Liver (tissue), 9 donors: Measurements from ENCODE around the gene C8G. TPM values are rescaled to one million over a fixed set of nuclear protein-coding genes. Genes with fewer than 3 reads are reported as not detected.

Experiments used
- DNase-seq: peaks from one replicate; pipeline ENCODE4 v3.0.0-alpha.2; 2017; ENCODE audit warnings: low spot score
- H3K27ac ChIP-seq, 2 donors: one replicate each; pipeline ENCODE4 v1.7.0; 2013; ENCODE audit warnings: inconsistent platforms in 2 of 2, low read length in 2 of 2, control low read depth in 1 of 2, low read depth in 1 of 2, mild to moderate bottlenecking in 1 of 2
- H3K27me3 ChIP-seq, 4 donors: one replicate each; pipeline versions ENCODE4 v1.6.1 to v1.7.0; 2013; ENCODE audit warnings: low read length in 3 of 4, inconsistent platforms in 1 of 4, mild to moderate bottlenecking in 1 of 4, moderate library complexity in 1 of 4; ENCODE audit not compliant: control insufficient read depth in 4 of 4, insufficient read depth in 4 of 4
- H3K36me3 ChIP-seq, 4 donors: one replicate each; pipeline versions ENCODE4 v1.6.1 to v1.7.0; 2013; ENCODE audit warnings: low read length in 3 of 4, mild to moderate bottlenecking in 3 of 4, low read depth in 1 of 4, moderate library complexity in 1 of 4; ENCODE audit not compliant: control insufficient read depth in 4 of 4, insufficient read depth in 3 of 4
- H3K4me1 ChIP-seq, 4 donors: one replicate each; pipeline versions ENCODE4 v1.6.1 to v1.7.0; 2013; ENCODE audit warnings: low read length in 3 of 4, mild to moderate bottlenecking in 3 of 4, moderate library complexity in 1 of 4; ENCODE audit not compliant: control insufficient read depth in 4 of 4, insufficient read depth in 4 of 4
- H3K4me3 ChIP-seq, 3 donors: one replicate each; pipeline versions ENCODE4 v1.6.1 to v1.7.0; 2013; ENCODE audit warnings: low read length in 3 of 3, control low read depth in 1 of 3, low read depth in 1 of 3, mild to moderate bottlenecking in 1 of 3
- H3K9ac ChIP-seq, 2 donors: one replicate each; pipeline ENCODE4 v1.7.0; 2013; ENCODE audit warnings: low read length in 2 of 2, mild to moderate bottlenecking in 2 of 2, moderate library complexity in 2 of 2, control low read depth in 1 of 2, low read depth in 1 of 2
- H3K9me3 ChIP-seq, 4 donors: one replicate each; pipeline versions ENCODE4 v1.6.1 to v1.7.0; 2013; ENCODE audit warnings: low read length in 3 of 4; ENCODE audit not compliant: control insufficient read depth in 4 of 4
- EGR1 ChIP-seq, 2 donors: IDR thresholded peaks; 2 replicates each; pipeline ENCODE4 v1.6.1; 2016 to 2018; ENCODE audit warnings: antibody characterized with exemption in 2 of 2, low read depth in 2 of 2
- FOXA1 ChIP-seq: IDR thresholded peaks from 2 replicates; pipeline ENCODE4 v1.6.1; 2016; ENCODE audit warnings: antibody characterized with exemption
- GABPA ChIP-seq, 2 donors: IDR thresholded peaks in 1 of 2; conservative IDR thresholded peaks in 1 of 2; 2 replicates each; pipeline ENCODE4 v1.6.1; 2016; ENCODE audit warnings: antibody characterized with exemption in 2 of 2, mild to moderate bottlenecking in 1 of 2, moderate library complexity in 1 of 2
- HNF4A ChIP-seq, 2 donors: conservative IDR thresholded peaks; 2 replicates each; pipeline ENCODE4 v1.6.1; 2016; ENCODE audit warnings: antibody characterized with exemption in 2 of 2, mild to moderate bottlenecking in 2 of 2
- HNF4G ChIP-seq: IDR thresholded peaks from 2 replicates; pipeline ENCODE4 v1.6.1; 2016; ENCODE audit warnings: antibody characterized with exemption
- JUND ChIP-seq, 2 donors: IDR thresholded peaks; 2 replicates each; pipeline ENCODE4 v1.6.1; 2016; ENCODE audit warnings: antibody characterized with exemption in 2 of 2
- NR2F2 ChIP-seq: IDR thresholded peaks from 2 replicates; pipeline ENCODE4 v1.6.1; 2016; ENCODE audit warnings: antibody characterized with exemption
- RAD21 ChIP-seq, 2 donors: IDR thresholded peaks; 2 replicates each; pipeline ENCODE4 v1.6.1; 2016; ENCODE audit warnings: antibody characterized with exemption in 2 of 2, mild to moderate bottlenecking in 2 of 2
- REST ChIP-seq: IDR thresholded peaks from 2 replicates; pipeline ENCODE4 v1.6.1; 2016; ENCODE audit warnings: antibody characterized with exemption, mild to moderate bottlenecking
- RXRA ChIP-seq, 2 donors: IDR thresholded peaks; 2 replicates each; pipeline ENCODE4 v1.6.1; 2017 to 2018; ENCODE audit warnings: antibody characterized with exemption in 2 of 2, mild to moderate bottlenecking in 1 of 2
- SP1 ChIP-seq: IDR thresholded peaks from 2 replicates; pipeline ENCODE4 v1.6.1; 2018; ENCODE audit warnings: antibody characterized with exemption, mild to moderate bottlenecking
- TAF1 ChIP-seq: conservative IDR thresholded peaks from 2 replicates; pipeline ENCODE4 v1.6.1; 2016; ENCODE audit warnings: antibody characterized with exemption, mild to moderate bottlenecking
- YY1 ChIP-seq: IDR thresholded peaks from 2 replicates; pipeline ENCODE4 v1.6.1; 2016; ENCODE audit warnings: antibody characterized with exemption, mild to moderate bottlenecking
- WGBS: extraction: QIAGEN DNeasy Blood & Tissue Kit; methylation state at CpG from one replicate; pipeline ENCODE4 v1.1.7; 2013; 5-methylcytosine and 5-hydroxymethylcytosine counted together
- polyA plus RNA-seq, 2 donors: library from polyadenylated mRNA; stranded (reverse) in 1 of 2; unstranded in 1 of 2; fragments of 200-250 nt in 1 of 2; fragments of >200 nt in 1 of 2; fragmentation: Nextera tagmentation in 1 of 2; extraction: Ambion mirVana in 1 of 2; gene quantifications; one replicate each; pipeline versions ENCODE4 v1.2.1 to v1.2.3, GENCODE V29; 2013 to 2015
- total RNA-seq, 2 donors: library from RNA; depleted of rRNA; stranded (reverse); fragments of >200 nt; gene quantifications; one replicate each; pipeline ENCODE4 v1.2.3, GENCODE V29; 2014
- TF ChIP-seq, protein P1 (sequence below): IDR thresholded peaks from 2 replicates; pipeline ENCODE4 v1.6.1; 2016; ENCODE audit warnings: antibody characterized with exemption
- TF ChIP-seq, protein P2 (sequence below): IDR thresholded peaks from 2 replicates; pipeline ENCODE4 v1.6.1; 2016; ENCODE audit warnings: antibody characterized with exemption
- donor health status: healthy.
- donor health status: healthy.
- donor health status: healthy.
- donor health status: healthy.
- donor health status: healthy.

The C8G gene
- total and polyA plus RNA-seq, 4 donors = 25.1 to 1,117 (median 607) TPM

DNA sequence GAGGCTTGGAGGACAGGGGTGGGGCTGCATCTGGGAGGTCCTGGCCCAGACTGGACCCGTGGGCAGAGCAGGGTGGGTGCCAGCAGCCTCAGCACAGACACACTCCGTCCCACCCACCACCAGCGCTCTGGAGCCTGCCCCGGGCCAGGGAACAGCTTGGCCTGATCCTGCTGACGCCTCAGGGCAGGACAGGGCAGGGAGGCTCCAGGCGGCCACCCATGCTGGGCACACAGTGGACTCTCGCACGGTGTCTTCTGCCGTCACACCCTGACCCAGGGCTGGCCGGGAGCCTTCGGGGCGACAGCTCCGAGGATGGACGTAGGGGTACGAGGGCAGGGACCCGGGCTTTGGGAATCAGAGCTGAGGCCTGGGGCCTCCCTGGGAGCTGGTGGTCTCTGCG, 24.1 kb downstream of the C8G start:
- Histone ChIP-seq H3K4me1 (peaks cover 0 to 2% (median 0%) of the 10 kb centered on the region in 4 donors), H3K27me3 (no peaks in the 10 kb centered on the region), H3K36me3 (no peaks in the 10 kb centered on the region), H3K9me3 (no peaks in the 10 kb centered on the region), H3K4me3 (no peak overlapping the region), H3K9ac (no peak overlapping the region), H3K27ac (no peak overlapping the region)
- TF ChIP-seq HNF4G = no peak
- TF ChIP-seq FOXA1 = no peak
- TF ChIP-seq REST = no peak
- TF ChIP-seq, protein P1, sequence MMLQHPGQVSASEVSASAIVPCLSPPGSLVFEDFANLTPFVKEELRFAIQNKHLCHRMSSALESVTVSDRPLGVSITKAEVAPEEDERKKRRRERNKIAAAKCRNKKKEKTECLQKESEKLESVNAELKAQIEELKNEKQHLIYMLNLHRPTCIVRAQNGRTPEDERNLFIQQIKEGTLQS = no peak
- no peak for TF ChIP-seq TAF1
- no peak for TF ChIP-seq RAD21 (IDR thresholded peaks at IDR 0.05)
- no peak for TF ChIP-seq RXRA (IDR thresholded peaks at IDR 0.05)
- TF ChIP-seq JUND (IDR thresholded peaks at IDR 0.05) = no peak
- TF ChIP-seq, protein P2, sequence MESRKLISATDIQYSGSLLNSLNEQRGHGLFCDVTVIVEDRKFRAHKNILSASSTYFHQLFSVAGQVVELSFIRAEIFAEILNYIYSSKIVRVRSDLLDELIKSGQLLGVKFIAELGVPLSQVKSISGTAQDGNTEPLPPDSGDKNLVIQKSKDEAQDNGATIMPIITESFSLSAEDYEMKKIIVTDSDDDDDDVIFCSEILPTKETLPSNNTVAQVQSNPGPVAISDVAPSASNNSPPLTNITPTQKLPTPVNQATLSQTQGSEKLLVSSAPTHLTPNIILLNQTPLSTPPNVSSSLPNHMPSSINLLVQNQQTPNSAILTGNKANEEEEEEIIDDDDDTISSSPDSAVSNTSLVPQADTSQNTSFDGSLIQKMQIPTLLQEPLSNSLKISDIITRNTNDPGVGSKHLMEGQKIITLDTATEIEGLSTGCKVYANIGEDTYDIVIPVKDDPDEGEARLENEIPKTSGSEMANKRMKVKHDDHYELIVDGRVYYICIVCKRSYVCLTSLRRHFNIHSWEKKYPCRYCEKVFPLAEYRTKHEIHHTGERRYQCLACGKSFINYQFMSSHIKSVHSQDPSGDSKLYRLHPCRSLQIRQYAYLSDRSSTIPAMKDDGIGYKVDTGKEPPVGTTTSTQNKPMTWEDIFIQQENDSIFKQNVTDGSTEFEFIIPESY = no peak
- TF ChIP-seq HNF4A (conservative IDR thresholded peaks at IDR 0.05) = no peak
- no peak for DNase-seq
- 87% methylated on average over 17 of the region's 17 CpGs for WGBS

DNA sequence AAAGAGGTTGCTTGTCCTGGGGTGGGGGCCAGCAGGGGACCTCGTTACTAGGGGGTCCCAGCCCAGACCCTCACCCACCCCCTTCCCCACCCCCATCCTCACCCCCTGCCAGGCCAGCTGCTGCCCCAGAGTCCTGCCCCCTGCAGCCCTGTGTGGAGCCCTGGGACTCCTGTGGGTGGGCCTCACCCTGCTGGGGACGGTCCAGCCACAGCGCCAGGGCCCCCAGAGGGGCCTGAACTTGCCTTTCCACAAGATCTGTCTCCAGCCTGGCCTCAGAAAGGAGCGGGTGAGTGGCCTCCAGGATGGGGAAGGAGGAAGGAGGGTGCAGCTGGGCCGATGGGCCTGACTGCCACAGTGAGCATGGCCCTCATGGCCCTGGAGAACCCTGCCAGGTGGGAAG, 24.7 kb downstream of the C8G start:
- no peak for TF ChIP-seq NR2F2
- no peak for TF ChIP-seq EGR1 (IDR thresholded peaks at IDR 0.05; ENCODE audit: low read depth in 2 of 2)
- no peak for TF ChIP-seq RAD21 (IDR thresholded peaks at IDR 0.05)
- no peak for TF ChIP-seq SP1
- no peak for TF ChIP-seq GABPA (IDR thresholded peaks at IDR 0.05 in 1 of 2, conservative IDR thresholded peaks at IDR 0.05 in 1 of 2)
- no peak for TF ChIP-seq REST
- TF ChIP-seq YY1 = no peak
- no peak for TF ChIP-seq HNF4G
- no peak for TF ChIP-seq JUND (IDR thresholded peaks at IDR 0.05)
- H3K9ac ChIP-seq = no peak overlapping the region
- DNase-seq = no peak
- H3K9me3 ChIP-seq = no peaks in the 10 kb centered on the region
- H3K27me3 ChIP-seq = no peaks in the 10 kb centered on the region
- H3K4me3 ChIP-seq = no peak overlapping the region
- WGBS = 82% methylated on average over 5 of the region's 5 CpGs
- H3K27ac ChIP-seq = no peak overlapping the region
- H3K36me3 ChIP-seq = no peaks in the 10 kb centered on the region
- H3K4me1 ChIP-seq = peaks cover 0 to 2% (median 0%) of the 10 kb centered on the region in 4 donors
